NB4 (cell line): ENCODE results near the gene ALOX12B.

Experiments used
- DNase-seq: peaks from one replicate; pipeline ENCODE4 v3.0.0; 2010; ENCODE audit warnings: low read depth
- H3K4me3 ChIP-seq: one replicate; pipeline ENCODE4 v1.5.1; 2011; ENCODE audit warnings: mild to moderate bottlenecking, low read depth, low read length, moderate library complexity
- MYC ChIP-seq: IDR thresholded peaks from 2 replicates; pipeline ENCODE4 v1.6.1; 2011; ENCODE audit warnings: low read depth, low read length
- POLR2A ChIP-seq: IDR thresholded peaks from 2 replicates; pipeline ENCODE4 v1.6.1; 2011; ENCODE audit warnings: mild to moderate bottlenecking; ENCODE audit not compliant: insufficient read length; ENCODE audit errors: extremely low read depth
- TF ChIP-seq, protein P1 (sequence below): IDR thresholded peaks from one replicate; pipeline ENCODE4 v1.5.1; 2012; ENCODE audit warnings: low read depth, low read length
- TF ChIP-seq, protein P2 (sequence below): IDR thresholded peaks from 2 replicates; pipeline ENCODE4 v1.6.1; 2011; ENCODE audit warnings: low read depth, low read length

The ALOX12B gene

GRCh38 chr17:8060274-8060673, 27.2 kb downstream of the ALOX12B start:
- H3K4me3 ChIP-seq: no peak overlapping the region
- DNase-seq: peak; percentile 67
- TF ChIP-seq, protein P1, sequence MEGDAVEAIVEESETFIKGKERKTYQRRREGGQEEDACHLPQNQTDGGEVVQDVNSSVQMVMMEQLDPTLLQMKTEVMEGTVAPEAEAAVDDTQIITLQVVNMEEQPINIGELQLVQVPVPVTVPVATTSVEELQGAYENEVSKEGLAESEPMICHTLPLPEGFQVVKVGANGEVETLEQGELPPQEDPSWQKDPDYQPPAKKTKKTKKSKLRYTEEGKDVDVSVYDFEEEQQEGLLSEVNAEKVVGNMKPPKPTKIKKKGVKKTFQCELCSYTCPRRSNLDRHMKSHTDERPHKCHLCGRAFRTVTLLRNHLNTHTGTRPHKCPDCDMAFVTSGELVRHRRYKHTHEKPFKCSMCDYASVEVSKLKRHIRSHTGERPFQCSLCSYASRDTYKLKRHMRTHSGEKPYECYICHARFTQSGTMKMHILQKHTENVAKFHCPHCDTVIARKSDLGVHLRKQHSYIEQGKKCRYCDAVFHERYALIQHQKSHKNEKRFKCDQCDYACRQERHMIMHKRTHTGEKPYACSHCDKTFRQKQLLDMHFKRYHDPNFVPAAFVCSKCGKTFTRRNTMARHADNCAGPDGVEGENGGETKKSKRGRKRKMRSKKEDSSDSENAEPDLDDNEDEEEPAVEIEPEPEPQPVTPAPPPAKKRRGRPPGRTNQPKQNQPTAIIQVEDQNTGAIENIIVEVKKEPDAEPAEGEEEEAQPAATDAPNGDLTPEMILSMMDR: peak; percentile 33
- TF ChIP-seq, protein P2, sequence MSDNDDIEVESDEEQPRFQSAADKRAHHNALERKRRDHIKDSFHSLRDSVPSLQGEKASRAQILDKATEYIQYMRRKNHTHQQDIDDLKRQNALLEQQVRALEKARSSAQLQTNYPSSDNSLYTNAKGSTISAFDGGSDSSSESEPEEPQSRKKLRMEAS: no peak
- TF ChIP-seq MYC (no peak), POLR2A (no peak)

DNA sequence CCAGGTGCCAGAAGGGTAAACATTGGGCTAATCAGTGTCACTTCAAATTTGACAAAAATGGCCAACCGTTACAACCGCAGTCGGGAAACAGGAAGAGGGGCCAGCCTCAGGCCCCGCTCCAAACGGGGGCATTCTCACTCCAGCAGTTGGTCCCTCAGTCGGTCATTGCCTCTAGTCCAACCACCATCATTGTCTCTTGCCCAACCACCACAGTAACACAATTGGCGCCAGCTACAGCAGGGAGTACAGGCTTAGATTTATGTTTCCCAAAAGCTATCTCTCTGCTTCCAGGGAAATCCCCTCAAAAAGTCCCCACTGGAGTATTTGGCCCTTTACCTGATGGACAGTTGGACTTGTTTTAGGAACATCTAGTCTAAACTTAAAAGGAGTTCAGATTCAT, 28.4 kb downstream of the ALOX12B start:
- no peak overlapping the region for H3K4me3 ChIP-seq
- no peak for DNase-seq
- TF ChIP-seq POLR2A: no peak
- no peak for TF ChIP-seq MYC
- TF ChIP-seq, protein P1: no peak
- TF ChIP-seq, protein P2: no peak

DNA sequence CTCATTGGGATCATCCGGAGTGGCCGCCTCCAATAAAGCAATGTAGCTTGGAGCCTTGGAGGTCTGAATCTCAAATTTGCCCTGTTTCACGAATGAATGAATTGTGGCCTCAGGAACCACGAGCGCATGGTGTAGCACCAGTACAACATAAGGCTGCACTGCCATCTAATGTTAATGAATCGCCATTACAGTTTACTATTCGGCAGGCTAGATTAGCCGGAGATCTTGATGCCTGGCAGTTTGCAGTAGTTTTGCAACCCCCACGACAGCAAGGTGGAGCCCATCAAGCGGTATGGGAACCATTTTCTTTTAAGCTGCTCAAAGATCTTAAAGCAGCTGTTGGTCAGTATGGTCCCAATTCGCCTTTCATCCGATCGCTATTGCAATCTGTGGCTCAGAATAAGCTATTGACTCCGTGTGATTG, 29.8 kb downstream of the ALOX12B start:
- H3K4me3 ChIP-seq: peak overlapping the region; percentile 59
- TF ChIP-seq, protein P2: peak; percentile 93
- TF ChIP-seq, protein P1: peak; percentile 35
- peak; percentile 99 for TF ChIP-seq MYC
- no peak for TF ChIP-seq POLR2A
- DNase-seq: peak; percentile 87

DNA sequence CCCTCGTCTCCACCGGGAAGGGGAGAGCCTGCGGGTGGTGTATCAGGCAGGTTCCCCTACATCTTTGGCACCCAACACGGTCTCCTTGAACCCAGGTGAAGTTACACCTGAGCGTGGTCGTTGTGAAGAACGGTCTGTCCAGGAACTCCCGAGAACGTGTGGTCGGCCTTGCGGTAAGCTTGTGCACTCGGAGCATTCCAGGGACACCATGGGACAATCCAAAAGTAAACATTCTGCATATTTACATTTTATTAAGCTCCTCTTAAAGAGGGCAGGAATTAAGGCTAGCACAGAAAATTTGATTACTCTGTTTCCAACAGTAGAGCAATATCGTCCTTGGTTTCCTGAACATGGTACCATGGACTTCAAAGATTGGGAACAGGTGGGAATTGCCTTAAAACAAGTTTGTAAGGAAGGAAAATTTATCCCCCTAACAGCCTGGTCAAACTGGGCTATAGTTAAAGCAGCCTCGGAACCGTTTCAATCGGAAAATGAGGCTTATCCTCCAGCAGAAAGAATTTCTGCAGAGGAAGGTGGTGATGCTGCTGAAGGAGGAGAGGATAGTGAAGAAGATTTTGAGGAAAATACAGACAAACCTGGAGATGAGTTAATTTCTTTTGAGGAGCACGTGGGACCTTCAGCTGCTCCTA, 30.4 kb downstream of the ALOX12B start:
- no peak for TF ChIP-seq POLR2A
- TF ChIP-seq, protein P1: no peak
- TF ChIP-seq MYC: no peak
- TF ChIP-seq, protein P2: no peak
- peak overlapping the region; percentile 59 for H3K4me3 ChIP-seq
- no peak for DNase-seq

DNA sequence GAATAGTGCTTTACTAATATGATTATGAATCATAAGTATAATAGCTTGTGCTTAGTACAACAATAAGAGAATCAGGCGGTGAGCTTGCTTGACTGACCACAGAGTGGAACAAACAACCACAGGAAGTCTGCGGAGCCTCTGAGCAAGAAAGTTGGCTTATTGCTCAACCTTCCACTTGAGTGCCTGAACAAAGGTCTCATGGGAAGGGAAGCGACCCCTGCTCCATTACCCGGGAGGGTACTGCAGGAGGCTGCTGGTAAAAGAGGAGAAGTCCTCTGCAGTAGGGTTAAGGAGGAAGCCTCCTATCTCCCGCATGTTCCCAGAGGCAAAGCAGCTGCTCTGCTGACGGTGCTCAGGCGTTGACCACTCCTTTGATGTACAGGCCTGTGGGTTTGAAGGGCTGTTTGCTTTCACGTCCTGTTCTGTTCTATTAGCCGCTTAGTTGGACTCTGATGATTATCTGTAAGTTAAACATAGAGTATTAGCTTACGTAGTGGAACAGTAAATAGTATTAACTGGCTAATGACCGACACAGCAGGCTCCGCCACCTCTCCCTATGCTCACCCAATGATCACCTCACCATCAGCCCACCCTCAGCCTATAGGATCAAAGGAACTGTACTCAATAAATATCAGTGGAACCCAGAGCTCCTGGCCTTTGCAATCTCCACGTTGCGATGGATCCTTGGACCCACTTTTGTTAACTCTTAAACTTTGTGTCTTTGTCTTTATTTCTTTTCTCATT, 31.1 kb downstream of the ALOX12B start:
- TF ChIP-seq POLR2A: peak; percentile 44
- TF ChIP-seq MYC: peak; percentile 81
- TF ChIP-seq, protein P1: no peak
- TF ChIP-seq, protein P2: peak; percentile 64
- H3K4me3 ChIP-seq: peak overlapping the region; percentile 59
- DNase-seq: peak; percentile 96

DNA sequence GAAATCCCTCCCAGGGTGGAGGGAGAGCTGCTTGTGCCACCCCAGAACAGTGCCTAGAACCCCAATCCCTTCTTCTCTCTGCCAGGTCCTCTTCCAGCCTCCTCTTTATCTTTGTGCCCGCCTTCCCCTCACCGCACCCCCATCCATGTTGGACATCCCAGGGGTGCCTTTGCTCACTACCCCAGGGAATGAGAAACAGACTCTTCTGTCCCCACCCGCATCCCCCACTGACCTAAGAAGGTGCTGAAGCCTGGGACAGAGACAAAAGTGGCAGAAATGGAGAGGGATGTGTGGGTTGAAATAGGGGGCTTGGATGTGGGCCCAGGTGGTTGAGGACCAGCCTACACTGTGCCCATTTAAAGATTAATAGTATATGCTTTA, 31.7 kb downstream of the ALOX12B start:
- TF ChIP-seq, protein P1: no peak
- TF ChIP-seq MYC (no peak), POLR2A (no peak)
- TF ChIP-seq, protein P2: no peak
- peak overlapping the region; percentile 21 for H3K4me3 ChIP-seq
- DNase-seq: peak; percentile 81
